H9 (cell line): ENCODE measurements around the gene SUSD2. TPM values are rescaled to one million over a fixed set of nuclear protein-coding genes. Genes with fewer than 3 reads are reported as not detected.

Experiments used
- DNase-seq: peaks from one replicate; pipeline ENCODE4 v3.0.0-alpha.2; 2017
- H2AFZ ChIP-seq: one replicate; pipeline ENCODE4 v1.6.1; 2013; ENCODE audit warnings: mild to moderate bottlenecking, low read length, control low read depth, moderate library complexity
- H2AK5ac ChIP-seq: 2 replicates; pipeline ENCODE4 v1.6.1; 2013; ENCODE audit warnings: low read length, control low read depth, mixed read lengths; ENCODE audit not compliant: insufficient read length
- H2BK120ac ChIP-seq: one replicate; pipeline ENCODE4 v1.6.1; 2013; ENCODE audit warnings: low read depth, mild to moderate bottlenecking, low read length, control low read depth, inconsistent platforms; ENCODE audit not compliant: poor library complexity, severe bottlenecking
- H2BK12ac ChIP-seq: 2 replicates; pipeline ENCODE4 v1.6.1; 2013; ENCODE audit warnings: low read length, control low read depth, mixed read lengths, low read depth; ENCODE audit not compliant: insufficient read length
- H2BK15ac ChIP-seq: 2 replicates; pipeline ENCODE4 v1.6.1; 2013; ENCODE audit warnings: low read depth, low read length, control low read depth
- H2BK20ac ChIP-seq: one replicate; pipeline ENCODE4 v1.6.1; 2013; ENCODE audit warnings: low read depth, mild to moderate bottlenecking, low read length, control low read depth, inconsistent platforms; ENCODE audit not compliant: poor library complexity, severe bottlenecking
- H2BK5ac ChIP-seq: 2 replicates; pipeline ENCODE4 v1.6.1; 2013; ENCODE audit warnings: low read length, control low read depth, mixed read lengths; ENCODE audit not compliant: insufficient read length
- H3K14ac ChIP-seq: 2 replicates; pipeline ENCODE4 v1.6.1; 2013; ENCODE audit warnings: low read length, control low read depth; ENCODE audit not compliant: insufficient read depth
- H3K18ac ChIP-seq: 2 replicates; pipeline ENCODE4 v1.6.1; 2013; ENCODE audit warnings: low read depth, mild to moderate bottlenecking, mixed read lengths, low read length, control low read depth; ENCODE audit not compliant: insufficient read length
- H3K23ac ChIP-seq: 2 replicates; pipeline ENCODE4 v1.6.1; 2013; ENCODE audit warnings: low read length, control low read depth, mixed read lengths, low read depth; ENCODE audit not compliant: insufficient read length
- H3K23me2 ChIP-seq: 2 replicates; pipeline ENCODE4 v1.6.1; 2013; ENCODE audit warnings: low read depth, mild to moderate bottlenecking, mixed read lengths, low read length, control low read depth; ENCODE audit not compliant: insufficient read length, poor library complexity, severe bottlenecking
- H3K27ac ChIP-seq: 2 replicates; pipeline ENCODE4 v1.5.1; 2013; ENCODE audit warnings: low read length, control low read depth, mixed read lengths, low read depth; ENCODE audit not compliant: insufficient read length
- H3K27me3 ChIP-seq: 2 replicates; pipeline ENCODE4 v1.6.1; 2013; ENCODE audit warnings: low read length, control low read depth, inconsistent platforms; ENCODE audit not compliant: insufficient read depth
- H3K4ac ChIP-seq: 2 replicates; pipeline ENCODE4 v1.6.1; 2013; ENCODE audit warnings: low read depth, mild to moderate bottlenecking, control low read depth, inconsistent platforms, low read length, moderate library complexity
- H3K4me1 ChIP-seq: 2 replicates; pipeline ENCODE4 v1.6.1; 2013; ENCODE audit warnings: low read length, control low read depth, inconsistent platforms; ENCODE audit not compliant: insufficient read depth
- H3K4me2 ChIP-seq: 2 replicates; pipeline ENCODE4 v1.6.1; 2013; ENCODE audit warnings: low read length, control low read depth, mixed read lengths; ENCODE audit not compliant: insufficient read length, insufficient read depth
- H3K56ac ChIP-seq: 2 replicates; pipeline ENCODE4 v1.6.1; 2013; ENCODE audit warnings: low read depth, mild to moderate bottlenecking, mixed read lengths, low read length, control low read depth; ENCODE audit not compliant: insufficient read length
- H3K79me1 ChIP-seq: 2 replicates; pipeline ENCODE4 v1.6.1; 2013; ENCODE audit warnings: low read depth, mild to moderate bottlenecking, moderate library complexity, low read length, control low read depth, inconsistent platforms; ENCODE audit not compliant: insufficient read depth, poor library complexity, severe bottlenecking
- H3K79me2 ChIP-seq: 2 replicates; pipeline ENCODE4 v1.6.1; 2013; ENCODE audit warnings: low read length, control low read depth, inconsistent platforms; ENCODE audit not compliant: insufficient read depth
- H3K9ac ChIP-seq: 2 replicates; pipeline ENCODE4 v1.6.1; 2013; ENCODE audit warnings: low read length, control low read depth, mixed read lengths; ENCODE audit not compliant: insufficient read length; ENCODE audit errors: extremely low read depth
- H3K9me3 ChIP-seq: one replicate; pipeline ENCODE4 v1.6.1; 2013; ENCODE audit warnings: low read depth, low read length, inconsistent platforms; ENCODE audit not compliant: control insufficient read depth
- H3T11ph ChIP-seq: one replicate; pipeline ENCODE4 v1.6.1; 2013; ENCODE audit warnings: mild to moderate bottlenecking, low read length, control low read depth, inconsistent platforms
- H4K20me1 ChIP-seq: one replicate; pipeline ENCODE4 v1.6.1; 2013; ENCODE audit not compliant: control insufficient read depth, insufficient read length, insufficient read depth
- H4K5ac ChIP-seq: 2 replicates; pipeline ENCODE4 v1.6.1; 2013; ENCODE audit warnings: low read depth, mild to moderate bottlenecking, mixed read lengths, low read length, control low read depth; ENCODE audit not compliant: insufficient read length
- H4K8ac ChIP-seq: replicated peaks from 2 replicates; pipeline ENCODE4 v1.6.1; 2013; ENCODE audit warnings: low read length, control low read depth, mixed read lengths, low read depth; ENCODE audit not compliant: insufficient read length
- H4K91ac ChIP-seq: 2 replicates; pipeline ENCODE4 v1.6.1; 2013; ENCODE audit warnings: low read depth, mild to moderate bottlenecking, moderate library complexity, mixed read lengths, low read length, control low read depth; ENCODE audit not compliant: insufficient read length
- H3K27ac Mint-ChIP-seq, 3 experiments: 2 replicates in 2 of 3; 3 replicates in 1 of 3; pipeline ENCODE4 v1.8.0; 2020 to 2021; ENCODE audit warnings: mixed read lengths in 3 of 3, mild to moderate bottlenecking in 1 of 3, moderate library complexity in 1 of 3
- H3K27me3 Mint-ChIP-seq: 2 replicates; pipeline ENCODE4 v1.8.0; 2021; ENCODE audit warnings: low read depth, mild to moderate bottlenecking, moderate library complexity, mixed read lengths
- H3K36me3 Mint-ChIP-seq, 3 experiments: 2 replicates in 2 of 3; 3 replicates in 1 of 3; pipeline ENCODE4 v1.8.0; 2020 to 2021; ENCODE audit warnings: low read depth in 3 of 3, mixed read lengths in 3 of 3; ENCODE audit not compliant: insufficient read depth in 1 of 3
- H3K4me1 Mint-ChIP-seq, 2 experiments: 2 replicates each; pipeline ENCODE4 v1.8.0; 2020; ENCODE audit warnings: mixed read lengths in 2 of 2
- H3K4me3 Mint-ChIP-seq, 2 experiments: 2 replicates in 1 of 2; 3 replicates in 1 of 2; pipeline ENCODE4 v1.8.0; 2020 to 2021; ENCODE audit warnings: mild to moderate bottlenecking in 2 of 2, mixed read lengths in 2 of 2, moderate library complexity in 1 of 2
- H3K9me3 Mint-ChIP-seq, 2 experiments: 2 replicates in 1 of 2; 3 replicates in 1 of 2; pipeline ENCODE4 v1.8.0; 2020; ENCODE audit warnings: mild to moderate bottlenecking in 2 of 2, mixed read lengths in 2 of 2, moderate library complexity in 1 of 2
- WGBS: extraction: QIAGEN DNeasy Blood & Tissue Kit; methylation state at CpG from one replicate; pipeline ENCODE4 v1.1.7; 2013; ENCODE audit warnings: missing lambda C conversion rate, low lambda C conversion rate, mixed read lengths; ENCODE audit not compliant: insufficient read length; ENCODE audit errors: extremely low coverage; 5-methylcytosine and 5-hydroxymethylcytosine counted together
- total RNA-seq: library from RNA; stranded (reverse); gene quantifications from 2 replicates; pipeline ENCODE4 v1.2.1, GENCODE V29; 2021
- TF ChIP-seq, protein P1 (sequence below): fragments of 200-600 bp; sonication (generic); conservative IDR thresholded peaks from 3 replicates; pipeline ENCODE4 v1.8.0; 2021; ENCODE audit warnings: antibody characterized with exemption, mild to moderate bottlenecking

Gene SUSD2
- total RNA-seq, 1 experiment from 2014 or later = 4.2 TPM

DNA sequence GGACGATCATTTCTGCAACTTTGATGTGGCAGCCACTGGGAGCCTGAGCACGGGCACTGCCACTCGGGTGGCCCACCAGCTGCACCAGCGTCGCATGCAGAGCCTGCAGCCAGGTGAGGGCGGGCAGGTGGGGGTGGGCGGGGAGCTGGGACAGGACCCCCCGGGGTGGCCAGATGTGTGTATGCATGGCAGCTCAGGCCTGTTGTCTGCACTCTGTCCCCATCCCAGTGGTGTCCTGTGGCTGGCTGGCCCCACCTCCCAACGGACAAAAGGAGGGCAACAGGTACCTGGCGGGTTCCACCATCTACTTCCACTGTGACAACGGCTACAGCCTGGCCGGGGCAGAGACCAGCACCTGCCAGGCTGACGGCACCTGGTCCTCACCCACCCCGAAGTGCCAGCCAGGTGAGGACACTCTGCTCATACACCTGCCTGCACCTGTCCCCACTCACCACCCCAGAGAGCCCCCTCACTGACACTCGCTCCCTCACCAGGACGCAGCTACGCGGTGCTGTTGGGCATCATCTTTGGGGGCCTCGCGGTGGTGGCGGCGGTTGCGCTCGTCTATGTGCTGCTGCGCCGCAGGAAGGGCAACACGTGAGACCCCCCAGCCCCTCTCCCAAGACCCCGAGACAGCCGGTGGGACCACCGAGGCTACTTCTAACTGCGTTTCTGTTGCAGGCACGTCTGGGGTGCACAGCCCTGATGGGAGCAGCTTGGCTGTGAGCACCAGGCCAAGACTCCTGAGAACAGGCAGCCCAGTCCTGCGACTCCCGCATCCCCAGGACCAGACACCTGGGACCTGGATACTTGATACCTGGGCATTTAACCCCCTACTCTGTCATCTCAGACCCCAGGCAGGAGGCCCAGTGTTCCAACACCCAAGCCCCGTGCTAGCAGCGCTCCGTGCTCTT lies 6.7 kb downstream of the SUSD2 start:
- no peak overlapping the region for H4K5ac ChIP-seq
- no peak overlapping the region for H2BK20ac ChIP-seq
- no peaks in the 10 kb centered on the region for H3K27me3 Mint-ChIP-seq
- no peaks in the 10 kb centered on the region for H3K9me3 ChIP-seq
- H2BK12ac ChIP-seq = no peak overlapping the region
- H3K18ac ChIP-seq = no peak overlapping the region
- H3K4ac ChIP-seq = no peak overlapping the region
- DNase-seq = no peak
- no peak overlapping the region for H3K9ac ChIP-seq
- no CpG with 5 or more reads among the region's 37 CpGs for WGBS
- H4K20me1 ChIP-seq = no peaks in the 10 kb centered on the region
- no peaks in the 10 kb centered on the region for H3K4me1 ChIP-seq
- no peak overlapping the region for H3K14ac ChIP-seq
- H3K9me3 Mint-ChIP-seq = peaks cover 0 to 1% of the 10 kb centered on the region in 2 experiments; a peak in 1 of 5 replicates
- peaks cover 4 to 13% of the 10 kb centered on the region in 2 experiments; a peak in 3 of 4 replicates for H3K4me1 Mint-ChIP-seq
- no peak overlapping the region for H3K4me3 Mint-ChIP-seq
- H2BK5ac ChIP-seq = no peak overlapping the region
- H2AK5ac ChIP-seq = no peak overlapping the region
- H2BK15ac ChIP-seq = no peak overlapping the region
- no peak overlapping the region for H3K56ac ChIP-seq
- H4K91ac ChIP-seq = no peak overlapping the region
- TF ChIP-seq, protein P1, sequence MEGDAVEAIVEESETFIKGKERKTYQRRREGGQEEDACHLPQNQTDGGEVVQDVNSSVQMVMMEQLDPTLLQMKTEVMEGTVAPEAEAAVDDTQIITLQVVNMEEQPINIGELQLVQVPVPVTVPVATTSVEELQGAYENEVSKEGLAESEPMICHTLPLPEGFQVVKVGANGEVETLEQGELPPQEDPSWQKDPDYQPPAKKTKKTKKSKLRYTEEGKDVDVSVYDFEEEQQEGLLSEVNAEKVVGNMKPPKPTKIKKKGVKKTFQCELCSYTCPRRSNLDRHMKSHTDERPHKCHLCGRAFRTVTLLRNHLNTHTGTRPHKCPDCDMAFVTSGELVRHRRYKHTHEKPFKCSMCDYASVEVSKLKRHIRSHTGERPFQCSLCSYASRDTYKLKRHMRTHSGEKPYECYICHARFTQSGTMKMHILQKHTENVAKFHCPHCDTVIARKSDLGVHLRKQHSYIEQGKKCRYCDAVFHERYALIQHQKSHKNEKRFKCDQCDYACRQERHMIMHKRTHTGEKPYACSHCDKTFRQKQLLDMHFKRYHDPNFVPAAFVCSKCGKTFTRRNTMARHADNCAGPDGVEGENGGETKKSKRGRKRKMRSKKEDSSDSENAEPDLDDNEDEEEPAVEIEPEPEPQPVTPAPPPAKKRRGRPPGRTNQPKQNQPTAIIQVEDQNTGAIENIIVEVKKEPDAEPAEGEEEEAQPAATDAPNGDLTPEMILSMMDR = no peak
- H3K79me2 ChIP-seq = no peaks in the 10 kb centered on the region
- no peak overlapping the region for H4K8ac ChIP-seq
- no peaks in the 10 kb centered on the region for H3K27me3 ChIP-seq
- no peaks in the 10 kb centered on the region for H3K23me2 ChIP-seq
- H3T11ph ChIP-seq = no peak overlapping the region
- H2AFZ ChIP-seq = no peak overlapping the region
- H3K27ac ChIP-seq = no peak overlapping the region
- H3K23ac ChIP-seq = no peak overlapping the region
- H3K4me2 ChIP-seq = no peak overlapping the region
- H2BK120ac ChIP-seq = no peak overlapping the region
- no peaks in the 10 kb centered on the region for H3K79me1 ChIP-seq
- no peaks in the 10 kb centered on the region for H3K36me3 Mint-ChIP-seq
- H3K27ac Mint-ChIP-seq = no peak overlapping the region
